ENCODE results near the gene PKMYT1.
"Not testable (repeated sequence)": the region's sequence is repeated elsewhere in the genome, so short reads cannot be mapped to it uniquely, and the experiment has no call there.

Gene PKMYT1

DNA sequence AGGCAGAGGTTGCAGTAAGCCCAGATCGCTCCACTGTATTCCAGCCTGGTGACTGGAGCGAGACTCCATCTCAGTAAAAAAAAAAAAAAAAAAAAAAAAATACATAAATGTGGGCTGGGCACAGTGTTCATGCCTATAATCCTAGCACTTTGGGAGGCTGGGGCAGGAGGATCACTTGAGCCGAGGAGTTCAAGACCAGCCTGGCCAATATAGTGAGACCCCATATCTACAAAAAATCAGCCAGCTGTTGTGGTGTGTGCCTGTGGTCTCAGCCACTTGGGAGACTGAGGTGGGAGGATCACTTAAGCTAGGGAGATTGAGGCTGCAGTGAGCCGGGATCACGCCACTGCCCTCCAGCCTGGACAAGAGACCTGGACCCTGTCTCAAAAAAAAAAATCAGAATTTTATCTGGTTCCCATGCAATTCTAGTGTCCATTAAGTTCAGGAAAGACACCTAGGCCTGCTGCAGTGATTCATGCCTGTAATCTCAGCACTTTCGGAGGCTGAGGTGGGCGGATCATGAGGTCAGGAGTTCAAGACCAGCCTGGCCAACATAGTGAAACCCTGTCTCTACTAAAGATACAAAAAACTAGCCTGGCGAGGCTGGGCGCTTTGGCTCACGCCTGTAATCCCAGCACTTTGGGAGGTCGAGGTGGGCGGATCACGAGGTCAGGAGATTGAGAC lies 48.9 kb downstream of the PKMYT1 start:
- DNase-seq (ENCODE audit: low spot score), result not testable (repeated sequence)

DNA sequence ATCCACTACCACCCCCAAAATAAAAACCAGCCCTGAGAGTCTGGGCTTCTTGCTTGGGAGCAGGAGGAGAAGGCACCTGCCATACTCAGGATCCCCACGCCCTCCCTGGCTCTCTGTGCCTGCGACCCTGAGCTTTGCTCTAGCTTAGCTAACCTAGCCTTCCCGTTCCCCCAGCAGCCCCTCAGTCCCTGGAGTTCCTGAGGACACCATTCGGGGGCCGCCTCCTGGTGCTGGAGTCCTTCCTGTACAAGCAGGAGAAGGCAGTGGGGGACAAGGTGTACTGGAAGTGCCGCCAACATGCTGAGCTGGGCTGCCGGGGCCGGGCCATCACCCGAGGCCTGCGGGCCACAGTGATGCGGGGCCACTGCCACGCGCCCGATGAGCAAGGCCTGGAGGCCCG lies 50.0 kb downstream of the PKMYT1 start:
- no peak for DNase-seq (ENCODE audit: low spot score)

DNA sequence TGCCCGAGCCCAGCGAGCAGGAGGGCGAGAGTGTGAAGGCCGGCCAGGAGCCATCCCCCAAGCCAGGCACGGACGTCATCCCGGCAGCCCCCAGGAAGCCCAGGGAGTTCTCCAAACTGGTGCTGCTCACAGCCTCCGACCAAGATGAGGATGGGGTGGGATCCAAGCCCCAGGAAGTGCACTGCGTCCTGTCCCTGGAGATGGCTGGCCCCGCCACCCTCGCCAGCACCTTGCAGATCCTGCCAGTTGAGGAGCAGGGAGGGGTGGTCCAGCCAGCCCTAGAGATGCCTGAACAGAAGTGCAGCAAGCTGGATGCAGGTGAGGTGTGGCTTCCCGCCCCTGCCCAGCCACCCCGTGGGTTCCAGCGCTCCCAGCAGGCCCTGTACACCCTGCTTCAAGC lies 50.6 kb downstream of the PKMYT1 start:
- no peak for DNase-seq (ENCODE audit: low spot score)

DNA sequence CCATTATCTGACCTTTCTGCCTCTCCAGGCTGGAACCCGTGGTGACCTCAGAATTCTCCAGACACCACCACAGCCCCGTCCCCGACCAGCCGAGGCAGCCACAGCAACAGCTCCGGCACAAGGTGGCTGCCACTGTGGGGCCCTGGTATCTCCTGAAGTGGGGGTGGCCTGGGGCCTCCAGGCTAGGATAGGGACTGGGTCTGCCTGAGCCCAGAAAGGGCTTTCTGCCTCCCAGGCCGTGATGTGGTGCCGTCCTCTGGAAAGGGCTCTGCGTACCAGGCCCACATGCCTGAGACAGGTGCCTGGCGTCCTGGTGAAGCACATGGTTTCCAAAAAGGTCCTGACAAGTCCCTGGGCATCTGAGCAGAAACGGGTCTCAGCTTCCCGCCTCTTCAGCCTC lies 51.5 kb downstream of the PKMYT1 start:
- DNase-seq (ENCODE audit: low spot score), result no peak

DNA sequence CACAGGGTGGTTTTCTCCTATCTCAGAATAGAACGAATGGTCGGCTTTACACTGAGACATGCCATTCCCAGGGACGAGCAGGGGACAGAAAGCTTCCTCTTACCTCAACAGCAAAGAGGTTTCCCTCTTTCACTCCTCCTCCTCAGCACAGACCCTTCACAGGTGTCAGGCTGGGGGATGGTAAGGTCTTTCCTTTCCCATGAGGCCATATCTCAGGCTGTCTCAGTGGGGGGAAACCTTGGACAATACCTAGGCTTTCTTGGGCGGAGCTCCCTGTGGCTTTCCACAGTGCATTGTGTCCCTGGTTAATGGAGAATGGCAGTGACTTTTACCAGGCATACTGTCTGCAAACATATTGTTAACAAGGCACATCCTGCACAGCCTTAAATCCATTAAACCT lies 52.1 kb downstream of the PKMYT1 start:
- not testable (repeated sequence) for DNase-seq (ENCODE audit: low spot score)

DNA sequence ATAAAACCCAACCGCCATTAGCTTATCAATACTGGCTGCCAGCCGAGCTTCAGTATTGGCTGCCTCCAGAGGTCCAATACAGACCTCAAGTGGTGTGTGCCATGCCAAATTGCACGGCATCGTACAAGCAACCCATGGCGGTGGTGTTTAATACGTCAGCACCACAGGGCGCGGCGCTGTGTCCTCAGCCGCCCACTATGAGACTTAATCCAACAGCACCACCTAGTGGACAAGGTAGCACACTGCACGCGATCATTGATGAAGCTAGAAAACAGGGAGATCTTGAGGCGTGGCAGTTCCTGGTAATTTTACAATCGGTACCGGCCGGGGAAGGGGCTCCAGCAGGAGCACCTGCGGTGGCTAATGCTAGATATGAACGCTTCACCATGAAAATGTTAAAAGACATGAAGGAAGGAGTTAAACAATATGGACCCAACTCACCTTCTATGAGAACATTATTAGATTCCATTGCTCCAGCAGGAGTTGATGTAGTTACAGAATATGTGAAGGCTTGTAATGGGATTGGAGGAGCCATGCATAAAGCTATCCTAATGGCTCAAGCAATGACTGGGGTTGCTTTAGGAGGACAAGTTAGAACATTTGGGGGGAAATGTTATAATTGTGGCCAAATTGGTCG lies 53.1 kb downstream of the PKMYT1 start:
- peak; percentile 79 for DNase-seq (ENCODE audit: low spot score)

DNA sequence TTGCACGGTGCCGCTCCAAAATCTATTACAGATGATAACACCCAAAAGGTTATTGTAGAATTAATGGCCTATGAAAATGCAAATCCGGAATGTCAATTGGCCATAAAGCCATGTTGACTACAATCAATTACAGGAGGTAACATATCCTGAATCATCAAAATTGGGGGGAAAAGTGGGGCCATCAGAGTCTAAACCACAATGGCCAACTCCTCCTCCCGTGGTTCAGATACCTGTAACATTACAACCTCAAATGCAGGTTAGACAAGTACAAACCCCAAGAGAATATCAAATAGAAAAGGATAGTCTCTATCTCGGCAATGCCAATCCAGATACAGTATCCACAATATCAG lies 53.6 kb downstream of the PKMYT1 start:
- no peak for DNase-seq (ENCODE audit: low spot score)

DNA sequence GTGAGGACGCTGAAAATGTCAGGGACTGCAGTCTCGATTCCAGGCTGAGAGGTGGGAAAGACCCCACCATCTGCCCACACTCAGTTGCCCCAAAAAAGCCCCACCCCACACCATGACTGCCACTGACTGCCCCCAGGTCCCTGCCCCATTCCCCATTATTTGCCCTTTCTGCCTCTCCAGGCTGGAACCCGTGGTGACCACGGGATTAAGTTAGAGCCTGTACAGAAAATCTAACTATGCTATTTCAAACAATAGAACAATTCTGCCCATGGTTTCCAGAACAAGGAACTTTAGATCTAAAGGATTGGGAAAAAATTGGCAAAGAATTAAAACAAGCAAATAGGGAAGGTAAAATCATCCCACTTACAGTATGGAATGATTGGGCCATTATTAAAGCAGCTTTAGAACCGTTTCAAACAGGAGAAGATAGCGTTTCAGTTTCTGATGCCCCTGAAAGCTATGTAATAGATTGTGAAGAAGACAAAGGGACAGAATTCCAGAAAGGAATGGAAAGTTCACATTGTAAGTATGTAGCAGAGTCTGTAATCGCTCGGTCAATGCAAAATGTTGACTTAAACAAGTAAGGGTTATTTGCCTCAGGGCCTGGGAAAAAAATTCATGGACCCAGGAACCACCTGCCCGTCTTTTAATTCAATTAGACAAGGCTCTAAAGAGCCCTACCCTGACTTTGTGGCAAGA lies 54.1 kb downstream of the PKMYT1 start:
- DNase-seq (ENCODE audit: low spot score), result no peak

DNA sequence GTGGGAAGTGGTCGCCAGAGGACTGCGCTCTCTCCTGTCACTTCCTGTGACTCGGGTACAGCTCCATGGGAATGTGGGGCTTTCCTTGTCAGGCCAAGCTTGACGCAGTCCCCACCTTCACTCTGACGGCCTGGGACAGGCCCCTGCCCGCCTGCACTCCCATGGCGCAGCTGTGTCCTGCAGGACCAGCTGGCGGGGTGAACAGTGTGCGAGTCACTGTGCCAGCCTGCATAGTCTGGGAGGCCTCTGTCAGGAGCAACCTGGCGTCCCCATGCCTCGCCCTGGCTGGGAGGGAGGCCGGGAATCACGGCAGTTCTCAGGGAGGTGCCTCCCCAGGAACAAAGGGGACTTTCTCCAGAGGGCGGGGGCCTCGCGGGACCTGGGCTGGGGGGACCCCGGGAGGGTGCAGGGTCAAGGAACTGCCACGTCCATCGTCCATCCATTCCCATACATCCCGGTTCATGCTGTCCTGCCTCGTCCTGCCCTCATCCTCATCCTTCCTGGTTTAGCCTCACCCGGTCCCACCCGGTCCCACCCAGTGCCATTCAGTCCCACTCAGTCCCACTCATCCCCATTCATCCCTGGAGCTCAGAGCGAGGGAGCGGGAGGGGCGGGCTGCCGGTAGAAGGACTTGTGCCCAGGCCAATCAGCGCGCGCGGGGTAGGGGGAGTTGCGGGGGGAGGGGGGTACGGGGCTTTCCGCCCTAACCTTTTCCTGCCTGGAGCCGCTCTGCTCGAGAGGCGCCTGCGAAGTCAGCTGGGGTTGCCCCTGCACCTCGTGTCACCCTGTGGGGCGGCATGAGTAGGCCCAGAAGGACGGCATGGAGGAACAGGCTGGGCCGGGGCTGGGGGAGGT lies 55.1 kb downstream of the PKMYT1 start:
- no peak for DNase-seq (ENCODE audit: low spot score)

DNA sequence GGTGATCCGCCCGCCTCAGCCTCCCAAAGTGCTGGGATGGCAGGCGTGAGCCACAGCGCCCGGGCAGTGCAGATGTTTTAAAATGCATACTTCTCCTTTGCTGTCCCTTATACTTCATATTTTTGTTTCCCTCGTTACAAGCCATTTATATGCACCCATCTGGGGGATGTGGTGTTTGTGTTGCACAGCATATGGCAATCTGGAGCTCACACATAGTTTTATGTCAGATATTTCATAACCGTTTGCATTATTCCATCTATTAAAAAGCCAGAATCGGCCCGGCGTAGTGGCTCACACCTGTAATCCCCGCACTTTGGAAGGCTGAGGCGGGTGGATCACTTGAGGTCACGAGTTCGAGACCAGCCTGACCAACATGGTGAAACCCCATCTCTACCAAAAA lies 56.8 kb downstream of the PKMYT1 start:
- no peak for DNase-seq (ENCODE audit: low spot score)
